Fibroblast of the aortic adventitia (primary cell): ENCODE measurements around the gene GNG11. TPM values are rescaled to one million over a fixed set of nuclear protein-coding genes. Genes with fewer than 3 reads are reported as not detected.

Experiments
- DNase-seq: peaks from one replicate; pipeline ENCODE4 v3.0.0-alpha.2; 2010; ENCODE audit warnings: low read depth
- H3K4me3 ChIP-seq: 2 replicates; pipeline ENCODE4 v1.5.1; 2011; ENCODE audit warnings: low read depth, mild to moderate bottlenecking, control low read depth, low read length, moderate library complexity
- total RNA-seq: library from RNA; depleted of rRNA; stranded (reverse); fragments of >200 nt; gene quantifications from 2 replicates; pipeline ENCODE4 v1.2.3, GENCODE V29; 2012; ENCODE audit warnings: low replicate concordance
- TF ChIP-seq, protein P1 (sequence below): IDR thresholded peaks from 2 replicates; pipeline ENCODE4 v1.5.1; 2011; ENCODE audit warnings: mild to moderate bottlenecking, low read length, control low read depth, inconsistent platforms; ENCODE audit not compliant: insufficient read depth

GNG11 gene
- total RNA-seq, 1 donor = 37.0 TPM

- DNase-seq = peak; percentile 37
- TF ChIP-seq, protein P1, sequence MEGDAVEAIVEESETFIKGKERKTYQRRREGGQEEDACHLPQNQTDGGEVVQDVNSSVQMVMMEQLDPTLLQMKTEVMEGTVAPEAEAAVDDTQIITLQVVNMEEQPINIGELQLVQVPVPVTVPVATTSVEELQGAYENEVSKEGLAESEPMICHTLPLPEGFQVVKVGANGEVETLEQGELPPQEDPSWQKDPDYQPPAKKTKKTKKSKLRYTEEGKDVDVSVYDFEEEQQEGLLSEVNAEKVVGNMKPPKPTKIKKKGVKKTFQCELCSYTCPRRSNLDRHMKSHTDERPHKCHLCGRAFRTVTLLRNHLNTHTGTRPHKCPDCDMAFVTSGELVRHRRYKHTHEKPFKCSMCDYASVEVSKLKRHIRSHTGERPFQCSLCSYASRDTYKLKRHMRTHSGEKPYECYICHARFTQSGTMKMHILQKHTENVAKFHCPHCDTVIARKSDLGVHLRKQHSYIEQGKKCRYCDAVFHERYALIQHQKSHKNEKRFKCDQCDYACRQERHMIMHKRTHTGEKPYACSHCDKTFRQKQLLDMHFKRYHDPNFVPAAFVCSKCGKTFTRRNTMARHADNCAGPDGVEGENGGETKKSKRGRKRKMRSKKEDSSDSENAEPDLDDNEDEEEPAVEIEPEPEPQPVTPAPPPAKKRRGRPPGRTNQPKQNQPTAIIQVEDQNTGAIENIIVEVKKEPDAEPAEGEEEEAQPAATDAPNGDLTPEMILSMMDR = no peak
- peak overlapping the region; percentile 85 for H3K4me3 ChIP-seq
These were observed 2.4 kb downstream of the GNG11 start for GRCh38 chr7:93923942-93924341.

GRCh38 chr7:93926800-93927199 is 5.3 kb downstream of the GNG11 start:
- TF ChIP-seq, protein P1 = no peak
- no peak for DNase-seq

GRCh38 chr7:93927585-93927984 is 6.0 kb downstream of the GNG11 start:
- no peak overlapping the region for H3K4me3 ChIP-seq
- DNase-seq = no peak
- TF ChIP-seq, protein P1 = no peak

More at GRCh38 chr7:93926800-93927199, 5.3 kb downstream of the GNG11 start:
- no peak overlapping the region for H3K4me3 ChIP-seq

DNA sequence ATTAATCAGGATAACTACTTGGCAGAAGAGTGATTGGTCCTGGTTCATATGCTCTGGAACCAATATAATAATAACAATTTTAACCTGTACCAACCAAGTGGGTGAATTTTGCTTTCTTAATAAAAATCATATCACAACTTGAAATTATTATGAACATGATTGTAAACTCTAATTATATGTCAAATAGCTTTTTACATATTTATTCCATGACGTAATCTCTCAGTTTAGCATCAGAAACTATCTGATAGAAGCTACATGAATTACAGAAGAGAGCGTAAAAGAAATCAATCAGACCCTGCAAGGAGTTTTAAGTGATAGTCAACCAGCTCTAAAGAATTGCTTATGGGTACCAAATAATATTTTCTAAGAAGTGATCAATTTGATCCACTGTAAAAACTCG is 10.1 kb downstream of the GNG11 start:
- TF ChIP-seq, protein P1 = no peak
- no peak overlapping the region for H3K4me3 ChIP-seq
- DNase-seq = no peak

DNA sequence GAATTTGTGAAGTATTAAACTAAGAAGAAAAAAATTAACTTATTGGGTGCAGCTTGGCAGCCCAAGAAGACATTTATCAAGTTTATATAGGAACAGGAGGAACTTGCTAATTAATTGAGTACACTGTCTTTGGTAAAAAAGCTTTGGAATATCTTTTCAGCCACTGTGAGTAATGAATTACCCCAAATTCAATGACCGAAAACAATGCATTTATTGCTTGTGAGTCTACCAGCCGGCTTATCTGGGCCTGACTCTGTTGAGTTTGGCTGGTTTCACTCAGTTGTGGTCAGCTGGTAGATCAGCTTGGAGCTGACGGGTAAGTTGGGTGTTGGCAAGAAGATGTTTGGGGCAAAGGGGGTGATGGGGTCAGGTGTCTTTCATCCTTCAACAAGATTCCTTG is 11.6 kb downstream of the GNG11 start:
- TF ChIP-seq, protein P1 = no peak
- H3K4me3 ChIP-seq = no peak overlapping the region
- no peak for DNase-seq

- H3K4me3 ChIP-seq = no peak overlapping the region
- DNase-seq = peak; percentile 41
- TF ChIP-seq, protein P1 = no peak
These were observed 13.6 kb downstream of the GNG11 start for GRCh38 chr7:93935102-93935501.

- H3K4me3 ChIP-seq = no peak overlapping the region
- no peak for DNase-seq
- TF ChIP-seq, protein P1 = no peak
These were observed 16.3 kb downstream of the GNG11 start for GRCh38 chr7:93937818-93938217.
